RWPE2 (cell line): Measurements from ENCODE around the gene NEAT1.

Source experiments
- ATAC-seq: fragments of 200-7000 bp; cut with Tn5 transposase; 3 replicates; pipeline ENCODE4 v1.9.1; 2021; ENCODE audit warnings: low read depth
- DNase-seq: peaks from one replicate; pipeline ENCODE4 v3.0.0-alpha.2; 2020; ENCODE audit warnings: low spot score
- H3K27ac ChIP-seq: fragments of 450-650 bp; 2 replicates; pipeline ENCODE4 v1.5.1; 2017; ENCODE audit warnings: mild to moderate bottlenecking; ENCODE audit not compliant: poor library complexity, severe bottlenecking
- H3K27me3 ChIP-seq: fragments of 250-450 bp; sonication (Bioruptor Pico); 2 replicates; pipeline ENCODE4 v1.5.1; 2021; ENCODE audit warnings: mild to moderate bottlenecking, moderate library complexity; ENCODE audit not compliant: insufficient read depth, poor library complexity, severe bottlenecking
- H3K36me3 ChIP-seq: fragments of 250-450 bp; sonication (Bioruptor Pico); 2 replicates; pipeline ENCODE4 v1.5.1; 2020; ENCODE audit warnings: low read depth, mild to moderate bottlenecking, moderate library complexity
- H3K4me1 ChIP-seq: fragments of 250-450 bp; sonication (Bioruptor Pico); 2 replicates; pipeline ENCODE4 v1.5.1; 2021; ENCODE audit warnings: mild to moderate bottlenecking, moderate library complexity; ENCODE audit not compliant: insufficient read depth, poor library complexity, severe bottlenecking
- H3K4me3 ChIP-seq: fragments of 250-450 bp; sonication (Bioruptor Pico); 2 replicates; pipeline ENCODE4 v1.5.1; 2021; ENCODE audit warnings: mild to moderate bottlenecking, moderate library complexity; ENCODE audit not compliant: severe bottlenecking
- H3K9me3 ChIP-seq: fragments of 250-450 bp; sonication (Bioruptor Pico); 2 replicates; pipeline ENCODE4 v1.5.1; 2021; ENCODE audit warnings: mild to moderate bottlenecking, moderate library complexity; ENCODE audit not compliant: severe bottlenecking
- TF ChIP-seq, protein P1 (sequence below): fragments of 450-650 bp; IDR thresholded peaks from one replicate; pipeline ENCODE4 v1.5.1; 2017; ENCODE audit warnings: mild to moderate bottlenecking, moderate library complexity; ENCODE audit not compliant: poor library complexity, severe bottlenecking

The NEAT1 gene

DNA sequence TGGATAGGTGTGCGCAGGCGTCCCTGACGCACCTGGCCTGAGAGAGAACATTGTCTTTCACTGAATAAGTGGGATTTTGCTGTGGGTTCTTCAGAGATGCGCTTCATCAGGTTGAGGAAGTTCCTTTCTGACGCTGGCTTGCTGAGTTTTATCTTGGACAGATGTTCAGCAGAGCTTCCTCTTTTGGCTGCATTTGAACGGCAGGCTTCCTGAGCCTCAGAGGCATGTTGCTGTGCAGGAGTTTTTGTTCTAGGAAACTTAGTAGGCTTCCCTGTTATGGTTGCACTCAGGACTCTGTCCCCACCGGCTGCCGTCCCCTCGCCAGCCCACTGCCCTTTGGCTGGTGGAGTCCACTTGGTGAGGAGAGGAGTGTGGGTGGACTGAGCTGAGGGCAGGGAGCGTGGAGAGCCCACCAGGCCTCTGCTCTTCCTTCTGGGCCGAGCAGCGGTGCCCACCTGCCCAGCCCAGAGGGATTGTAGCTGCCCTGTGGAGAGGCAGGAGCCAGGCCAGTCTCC, 18.9 kb upstream of the NEAT1 start:
- peaks cover 52% of the 10 kb centered on the region for H3K36me3 ChIP-seq
- DNase-seq, result no peak
- H3K27ac ChIP-seq, result no peak overlapping the region

GRCh38 chr11:65404210-65404609, 18.4 kb upstream of the NEAT1 start:
- TF ChIP-seq, protein P1, sequence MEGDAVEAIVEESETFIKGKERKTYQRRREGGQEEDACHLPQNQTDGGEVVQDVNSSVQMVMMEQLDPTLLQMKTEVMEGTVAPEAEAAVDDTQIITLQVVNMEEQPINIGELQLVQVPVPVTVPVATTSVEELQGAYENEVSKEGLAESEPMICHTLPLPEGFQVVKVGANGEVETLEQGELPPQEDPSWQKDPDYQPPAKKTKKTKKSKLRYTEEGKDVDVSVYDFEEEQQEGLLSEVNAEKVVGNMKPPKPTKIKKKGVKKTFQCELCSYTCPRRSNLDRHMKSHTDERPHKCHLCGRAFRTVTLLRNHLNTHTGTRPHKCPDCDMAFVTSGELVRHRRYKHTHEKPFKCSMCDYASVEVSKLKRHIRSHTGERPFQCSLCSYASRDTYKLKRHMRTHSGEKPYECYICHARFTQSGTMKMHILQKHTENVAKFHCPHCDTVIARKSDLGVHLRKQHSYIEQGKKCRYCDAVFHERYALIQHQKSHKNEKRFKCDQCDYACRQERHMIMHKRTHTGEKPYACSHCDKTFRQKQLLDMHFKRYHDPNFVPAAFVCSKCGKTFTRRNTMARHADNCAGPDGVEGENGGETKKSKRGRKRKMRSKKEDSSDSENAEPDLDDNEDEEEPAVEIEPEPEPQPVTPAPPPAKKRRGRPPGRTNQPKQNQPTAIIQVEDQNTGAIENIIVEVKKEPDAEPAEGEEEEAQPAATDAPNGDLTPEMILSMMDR, result no peak
- H3K4me1 ChIP-seq, result no peaks in the 10 kb centered on the region
- H3K4me3 ChIP-seq, result no peak overlapping the region
- H3K27me3 ChIP-seq, result no peaks in the 10 kb centered on the region
- no peak overlapping the region for H3K27ac ChIP-seq
- no peak for ATAC-seq
- peaks cover 58% of the 10 kb centered on the region for H3K36me3 ChIP-seq
- no peak for DNase-seq
- H3K9me3 ChIP-seq, result no peaks in the 10 kb centered on the region

More for the DNA sequence above, 18.9 kb upstream of the NEAT1 start:
- no peaks in the 10 kb centered on the region for H3K4me1 ChIP-seq
- TF ChIP-seq, protein P1, result no peak
- ATAC-seq, result no peak
- H3K4me3 ChIP-seq, result no peak overlapping the region
- H3K27me3 ChIP-seq, result no peaks in the 10 kb centered on the region
- no peaks in the 10 kb centered on the region for H3K9me3 ChIP-seq

DNA sequence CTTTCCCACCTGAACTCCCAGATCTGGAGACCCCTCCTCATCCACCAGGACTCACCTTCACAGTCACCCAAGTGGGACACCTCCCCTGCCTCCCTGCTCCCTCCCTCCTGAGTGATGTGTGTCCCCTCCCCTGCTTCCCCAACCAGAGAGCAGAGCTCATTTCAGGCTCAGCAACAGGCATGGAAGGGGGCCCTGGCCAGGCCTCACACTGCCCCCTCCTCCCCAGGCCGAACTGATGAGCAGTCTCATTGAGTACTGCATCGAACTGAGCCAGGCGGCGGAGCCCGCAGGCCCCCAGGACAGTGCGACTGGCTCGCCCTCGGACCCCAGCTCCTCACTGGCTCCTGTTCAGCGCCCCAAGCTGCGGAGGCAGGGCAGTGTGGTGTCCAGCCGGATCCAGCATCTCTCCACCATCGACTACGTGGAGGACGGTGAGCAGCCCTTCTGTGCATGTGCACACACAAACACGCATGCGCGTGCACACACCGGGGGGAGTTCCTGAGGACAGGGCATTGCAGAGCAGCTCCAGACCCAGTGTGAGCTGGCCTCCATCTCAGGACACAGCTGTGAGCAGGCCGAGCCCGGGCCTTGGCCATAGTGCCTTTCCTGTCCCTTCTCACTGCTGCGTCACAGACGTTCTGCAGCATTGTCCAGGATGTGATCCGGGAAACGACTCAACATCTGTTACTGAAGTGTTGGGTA, 17.8 kb upstream of the NEAT1 start:
- ATAC-seq (no peak), DNase-seq (no peak)
- Histone ChIP-seq H3K4me3 (no peak overlapping the region), H3K4me1 (no peaks in the 10 kb centered on the region), H3K9me3 (no peaks in the 10 kb centered on the region), H3K27ac (no peak overlapping the region), H3K36me3 (peaks cover 60% of the 10 kb centered on the region), H3K27me3 (no peaks in the 10 kb centered on the region)
- TF ChIP-seq, protein P1, result no peak

- TF ChIP-seq, protein P1, result no peak
- Histone ChIP-seq H3K27ac (no peak overlapping the region), H3K9me3 (no peaks in the 10 kb centered on the region), H3K4me3 (no peak overlapping the region), H3K36me3 (peaks cover 40% of the 10 kb centered on the region), H3K27me3 (no peaks in the 10 kb centered on the region), H3K4me1 (no peaks in the 10 kb centered on the region)
- ATAC-seq, result no peak
- DNase-seq, result peak; percentile 51
Measured at GRCh38 chr11:65410936-65411680, 11.5 kb upstream of the NEAT1 start.

DNA sequence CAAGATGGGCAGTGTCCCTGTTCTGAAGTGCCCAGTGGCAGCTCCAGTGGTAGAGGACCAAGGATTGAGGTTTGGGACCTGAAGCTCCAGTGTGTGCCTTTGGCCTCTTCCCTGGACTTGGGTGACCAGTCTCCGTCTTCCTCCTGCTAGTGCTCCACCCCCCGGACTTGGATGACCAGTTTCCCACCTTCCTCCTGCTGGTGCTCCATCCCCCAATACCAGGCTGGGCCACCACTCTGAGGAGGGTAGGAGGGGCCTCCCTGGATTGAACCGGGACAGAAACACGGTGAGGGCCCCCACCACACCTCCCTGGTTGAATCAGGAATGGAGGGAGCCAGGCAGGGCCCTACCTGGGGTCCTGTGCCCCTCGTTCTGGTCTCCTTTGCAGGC, 10.9 kb upstream of the NEAT1 start:
- Histone ChIP-seq H3K36me3 (peaks cover 34% of the 10 kb centered on the region), H3K4me3 (no peak overlapping the region), H3K27me3 (no peaks in the 10 kb centered on the region), H3K9me3 (no peaks in the 10 kb centered on the region), H3K27ac (no peak overlapping the region), H3K4me1 (peaks cover 3% of the 10 kb centered on the region)
- TF ChIP-seq, protein P1, result no peak
- DNase-seq (peak; percentile 39), ATAC-seq (no peak)
